IMR-90 (cell line): Measurements from ENCODE around the gene NOX1. TPM values are rescaled to one million over a fixed set of nuclear protein-coding genes. Genes with fewer than 3 reads are reported as not detected.

Experiments used
- ATAC-seq: fragments of 200-7000 bp; cut with Tn5 transposase; 2 replicates; pipeline ENCODE4 v1.9.1; 2020; ENCODE audit warnings: low read depth, mild to moderate bottlenecking, moderate library complexity
- BruUV-seq: library from RNA; stranded (reverse); fragments of 400-500 nt; replicated peaks from 2 replicates; lab custom pipeline; 2021; lab: Mats Ljungman, UMichigan
- CTCF ChIA-PET: fragments of 300-600 bp; formaldehyde crosslinking; extraction: SDS; loops from one replicate; lab custom pipeline; 2021; ENCODE audit warnings: antibody characterized with exemption; lab: Yijun Ruan, JAX
- POLR2A ChIA-PET: fragments of 300-600 bp; sonication (Branson Sonifier 250); formaldehyde crosslinking; loops from one replicate; lab custom pipeline; 2022; ENCODE audit warnings: antibody characterized with exemption; ENCODE audit not compliant: unreplicated experiment; lab: Charles Lee
- DNase-seq: peaks from one replicate; pipeline ENCODE4 v3.0.0; 2013
- H2AFZ ChIP-seq: replicated peaks from 2 replicates; pipeline ENCODE3; 2013; ENCODE audit warnings: low read length, mild to moderate bottlenecking; ENCODE audit not compliant: poor library complexity
- H2AK5ac ChIP-seq: 2 replicates; pipeline ENCODE4 v1.6.1; 2013; ENCODE audit warnings: low read depth, low read length, inconsistent platforms
- H2AK9ac ChIP-seq: replicated peaks from 2 replicates; pipeline ENCODE3; 2013; ENCODE audit warnings: mild to moderate bottlenecking, low read depth, low read length, moderate library complexity; ENCODE audit not compliant: poor library complexity
- H2BK120ac ChIP-seq: 2 replicates; pipeline ENCODE4 v1.6.1; 2013; ENCODE audit warnings: low read depth, low read length, inconsistent platforms
- H2BK15ac ChIP-seq: 3 replicates; pipeline ENCODE4 v1.6.1; 2013; ENCODE audit warnings: low read depth, low read length, inconsistent platforms
- H2BK20ac ChIP-seq: 2 replicates; pipeline ENCODE4 v1.6.1; 2013; ENCODE audit warnings: low read depth, mild to moderate bottlenecking, inconsistent platforms, low read length, moderate library complexity
- H2BK5ac ChIP-seq: 2 replicates; pipeline ENCODE4 v1.6.1; 2013; ENCODE audit warnings: mild to moderate bottlenecking, low read depth, low read length, inconsistent platforms; ENCODE audit not compliant: poor library complexity, severe bottlenecking
- H3K14ac ChIP-seq: replicated peaks from 2 replicates; pipeline ENCODE4 v1.6.1; 2013; ENCODE audit warnings: low read depth, low read length, inconsistent platforms
- H3K18ac ChIP-seq: 2 replicates; pipeline ENCODE4 v1.6.1; 2013; ENCODE audit warnings: low read depth, low read length, control low read depth
- H3K23ac ChIP-seq: 2 replicates; pipeline ENCODE4 v1.6.1; 2013; ENCODE audit warnings: low read depth, low read length, inconsistent platforms
- H3K27ac ChIP-seq: 2 replicates; pipeline ENCODE4 v1.5.1; 2013; ENCODE audit warnings: mild to moderate bottlenecking, control low read depth, low read length; ENCODE audit not compliant: insufficient read depth
- H3K27me3 ChIP-seq: 2 replicates; pipeline ENCODE4 v1.6.1; 2013; ENCODE audit warnings: low read length; ENCODE audit not compliant: control insufficient read depth, insufficient read depth
- H3K36me3 ChIP-seq: 2 replicates; pipeline ENCODE4 v1.6.1; 2013; ENCODE audit warnings: low read length, mixed read lengths; ENCODE audit not compliant: control insufficient read depth, insufficient read depth
- H3K4ac ChIP-seq: 2 replicates; pipeline ENCODE4 v1.6.1; 2013; ENCODE audit warnings: low read depth, low read length, inconsistent platforms
- H3K4me1 ChIP-seq: 2 replicates; pipeline ENCODE4 v1.6.1; 2013; ENCODE audit warnings: low read length, mixed read lengths; ENCODE audit not compliant: control insufficient read depth, insufficient read depth
- H3K4me2 ChIP-seq: 2 replicates; pipeline ENCODE4 v1.6.1; 2013; ENCODE audit warnings: low read depth, mild to moderate bottlenecking, control low read depth, low read length, moderate library complexity
- H3K4me3 ChIP-seq: 2 replicates; pipeline ENCODE4 v1.5.1; 2013; ENCODE audit warnings: low read depth, mild to moderate bottlenecking, control low read depth, low read length, moderate library complexity; ENCODE audit not compliant: insufficient read depth
- H3K56ac ChIP-seq: 2 replicates; pipeline ENCODE4 v1.6.1; 2013; ENCODE audit warnings: low read length, inconsistent platforms; ENCODE audit not compliant: insufficient read depth; ENCODE audit errors: extremely low read depth
- H3K79me1 ChIP-seq, 2 experiments: 2 replicates each; pipeline ENCODE4 v1.6.1; 2013; ENCODE audit warnings: low read length in 2 of 2, inconsistent platforms in 1 of 2, low read depth in 1 of 2
- H3K9ac ChIP-seq: 2 replicates; pipeline ENCODE4 v1.6.1; 2013; ENCODE audit warnings: low read depth, low read length, control low read depth
- H3K9me1 ChIP-seq: 2 replicates; pipeline ENCODE4 v1.6.1; 2013; ENCODE audit warnings: low read length, inconsistent platforms; ENCODE audit not compliant: insufficient read depth
- H3K9me3 ChIP-seq: 2 replicates; pipeline ENCODE4 v1.6.1; 2013; ENCODE audit warnings: low read length; ENCODE audit not compliant: control insufficient read depth, insufficient read depth
- H4K20me1 ChIP-seq: 2 replicates; pipeline ENCODE4 v1.6.1; 2013; ENCODE audit warnings: low read length, inconsistent platforms; ENCODE audit not compliant: insufficient read depth
- H4K5ac ChIP-seq: 2 replicates; pipeline ENCODE4 v1.6.1; 2013; ENCODE audit warnings: mild to moderate bottlenecking, low read depth, low read length, control low read depth
- H4K8ac ChIP-seq, 2 experiments: 2 replicates each; pipeline ENCODE4 v1.6.1; 2013; ENCODE audit warnings: low read depth in 2 of 2, low read length in 2 of 2, control low read depth in 1 of 2, inconsistent platforms in 1 of 2
- H4K91ac ChIP-seq: 2 replicates; pipeline ENCODE4 v1.6.1; 2013; ENCODE audit warnings: low read depth, low read length, inconsistent platforms; ENCODE audit not compliant: insufficient read depth
- BHLHE40 ChIP-seq: fragments of 150-350 bp; IDR thresholded peaks from 2 replicates; pipeline ENCODE4 v1.6.1; 2016; ENCODE audit warnings: mild to moderate bottlenecking, low read depth, low read length
- CEBPB ChIP-seq: IDR thresholded peaks from 2 replicates; pipeline ENCODE4 v1.6.1; 2012; ENCODE audit warnings: low read depth, low read length, improper control_type of control experiment
- CHD1 ChIP-seq: IDR thresholded peaks from 2 replicates; pipeline ENCODE4 v1.6.1; 2012; ENCODE audit warnings: low read depth, low read length, improper control_type of control experiment
- FOS ChIP-seq: fragments of 150-350 bp; IDR thresholded peaks from 2 replicates; pipeline ENCODE4 v1.6.1; 2016; ENCODE audit warnings: low read depth, low read length
- MAFK ChIP-seq: IDR thresholded peaks from 2 replicates; pipeline ENCODE4 v1.6.1; 2012; ENCODE audit warnings: low read depth, low read length, improper control_type of control experiment
- MAZ ChIP-seq: IDR thresholded peaks from 2 replicates; pipeline ENCODE4 v1.6.1; 2012; ENCODE audit warnings: low read depth, mild to moderate bottlenecking, low read length, improper control_type of control experiment, moderate library complexity, borderline replicate concordance
- MXI1 ChIP-seq: IDR thresholded peaks from 2 replicates; pipeline ENCODE4 v1.6.1; 2012; ENCODE audit warnings: low read depth, mild to moderate bottlenecking, low read length, moderate library complexity, borderline replicate concordance
- NFE2L2 ChIP-seq: fragments of 150-350 bp; IDR thresholded peaks from 2 replicates; pipeline ENCODE4 v1.6.1; 2016; ENCODE audit warnings: low read depth, mild to moderate bottlenecking, low read length
- POLR2A ChIP-seq: IDR thresholded peaks from 2 replicates; pipeline ENCODE4 v1.6.1; 2012; ENCODE audit warnings: mild to moderate bottlenecking, low read depth, low read length
- RCOR1 ChIP-seq: IDR thresholded peaks from 2 replicates; pipeline ENCODE4 v1.6.1; 2012; ENCODE audit warnings: mild to moderate bottlenecking, low read length, improper control_type of control experiment; ENCODE audit not compliant: insufficient replicate concordance
- RFX5 ChIP-seq: IDR thresholded peaks from 2 replicates; pipeline ENCODE4 v1.8.0; 2012; ENCODE audit warnings: low read depth, mild to moderate bottlenecking, low read length, moderate library complexity
- SMC3 ChIP-seq: fragments of 150-350 bp; IDR thresholded peaks from 2 replicates; pipeline ENCODE4 v1.6.1; 2016; ENCODE audit warnings: low read depth, mild to moderate bottlenecking, antibody characterized with exemption, low read length, moderate library complexity
- USF2 ChIP-seq: fragments of 150-350 bp; IDR thresholded peaks from 2 replicates; pipeline ENCODE4 v1.6.1; 2017; ENCODE audit warnings: mild to moderate bottlenecking, antibody characterized with exemption, low read length, low read depth
- WGBS, 2 experiments: methylation state at CpG; one replicate each; pipeline versions ENCODE4 v1.1.5 to v1.1.7; 2013; ENCODE audit warnings: missing lambda C conversion rate in 2 of 2; ENCODE audit not compliant: insufficient read length in 1 of 2; ENCODE audit errors: extremely low coverage in 2 of 2; 5-methylcytosine and 5-hydroxymethylcytosine counted together
- dilution Hi-C: fragments of 300-500 bp; cut with HindIII; formaldehyde crosslinking; loops from one replicate; pipeline ENCODE4 v1.14.3; 2018; ENCODE audit warnings: low sequenced_read_pairs; ENCODE audit not compliant: unreplicated experiment
- in situ Hi-C: fragments of 300-500 bp; cut with MboI; formaldehyde crosslinking; loops from 3 replicates; pipeline ENCODE4 v1.14.3; 2019; ENCODE audit warnings: low sequenced_read_pairs, inconsistent platforms, mixed read lengths
- intact Hi-C: fragments of 100-400 bp; cut with micrococcal nuclease; formaldehyde crosslinking; loops from 2 replicates; pipeline ENCODE4 v1.10.0; 2022
- polyA plus RNA-seq, 3 experiments: library from polyadenylated mRNA; depleted of rRNA; stranded (reverse); fragments of >200 nt; gene quantifications; 2 replicates each; pipeline ENCODE4 v1.2.3, GENCODE V29; 2012; ENCODE audit warnings: low replicate concordance in 1 of 3
- total RNA-seq: library from RNA; depleted of rRNA; stranded (reverse); fragments of >200 nt; gene quantifications from 2 replicates; pipeline ENCODE4 v1.2.3, GENCODE V29; 2012
- TF ChIP-seq, protein P1 (sequence below): conservative IDR thresholded peaks from 2 replicates; pipeline ENCODE4 v1.5.1; 2012; ENCODE audit warnings: mild to moderate bottlenecking, low read depth, low read length, improper control_type of control experiment
- TF ChIP-seq, protein P2 (sequence below): fragments of 150-350 bp; IDR thresholded peaks from 2 replicates; pipeline ENCODE4 v1.6.1; 2016; ENCODE audit warnings: low read depth, mild to moderate bottlenecking, low read length, moderate library complexity, borderline replicate concordance

The NOX1 gene
- total and polyA plus RNA-seq, 2 of the 4 experiments (the other 2 are of a cell fraction) = not detected

DNA sequence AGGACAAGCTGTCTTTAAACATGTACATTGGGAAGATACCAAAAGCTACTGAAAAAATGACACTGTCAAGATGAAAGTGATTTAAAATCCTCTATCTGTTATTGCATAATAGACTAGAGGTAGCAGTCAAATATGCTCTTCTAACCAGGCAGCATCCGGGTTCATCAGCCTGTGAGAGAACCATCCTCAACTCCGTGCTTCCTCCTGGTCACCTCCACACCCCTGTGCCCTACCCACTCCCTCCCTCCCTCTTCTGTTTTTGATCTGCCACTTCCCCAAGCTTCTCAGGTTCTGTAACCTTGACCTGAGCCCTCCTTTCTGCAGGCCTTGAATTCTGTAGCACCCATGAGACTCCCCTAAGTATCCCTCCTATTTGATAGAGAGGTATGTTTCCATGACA, 5.9 kb downstream of the NOX1 start:
- H3K18ac ChIP-seq = no peak overlapping the region
- peaks cover 3% of the 10 kb centered on the region; the same call in 1 of the 2 replicates for H3K9me1 ChIP-seq
- H2AK9ac ChIP-seq = no peak overlapping the region
- DNase-seq (no peak), ATAC-seq (no peak)
- no peaks in the 10 kb centered on the region for H3K9me3 ChIP-seq
- H2BK15ac ChIP-seq = no peak overlapping the region
- no peak overlapping the region for H3K14ac ChIP-seq
- no peak overlapping the region for H3K56ac ChIP-seq
- dilution Hi-C loops (no loop called here), intact Hi-C loops (no loop called here), in situ Hi-C loops (no loop called here)
- no peak overlapping the region for H2BK20ac ChIP-seq
- H3K27me3 ChIP-seq = peaks cover 2% of the 10 kb centered on the region
- no peak overlapping the region for H3K4ac ChIP-seq
- H4K5ac ChIP-seq = no peak overlapping the region
- H2AK5ac ChIP-seq = no peak overlapping the region
- BruUV-seq = no TSS peak
- no peak overlapping the region for H3K27ac ChIP-seq
- H3K23ac ChIP-seq = no peak overlapping the region
- 29% methylated on average over 1 of the region's 2 CpGs; no CpG with 5 or more reads in 1 of the 2 experiments for WGBS, 2 experiments
- no peaks in the 10 kb centered on the region for H4K20me1 ChIP-seq
- no peak overlapping the region for H2AFZ ChIP-seq
- H4K8ac ChIP-seq = no peak overlapping the region
- H2BK5ac ChIP-seq = no peak overlapping the region
- H3K4me2 ChIP-seq = no peak overlapping the region
- no peak overlapping the region for H2BK120ac ChIP-seq
- H3K9ac ChIP-seq = no peak overlapping the region
- peaks cover 4% of the 10 kb centered on the region; the same call in 1 of the 2 replicates for H3K4me1 ChIP-seq
- TF ChIP-seq RCOR1 (no peak), FOS (no peak), MAZ (no peak), NFE2L2 (no peak), SMC3 (no peak), POLR2A (no peak), MAFK (no peak), CHD1 (no peak), CEBPB (no peak), BHLHE40 (no peak), MXI1 (no peak), USF2 (no peak), RFX5 (no peak)
- TF ChIP-seq, protein P1, sequence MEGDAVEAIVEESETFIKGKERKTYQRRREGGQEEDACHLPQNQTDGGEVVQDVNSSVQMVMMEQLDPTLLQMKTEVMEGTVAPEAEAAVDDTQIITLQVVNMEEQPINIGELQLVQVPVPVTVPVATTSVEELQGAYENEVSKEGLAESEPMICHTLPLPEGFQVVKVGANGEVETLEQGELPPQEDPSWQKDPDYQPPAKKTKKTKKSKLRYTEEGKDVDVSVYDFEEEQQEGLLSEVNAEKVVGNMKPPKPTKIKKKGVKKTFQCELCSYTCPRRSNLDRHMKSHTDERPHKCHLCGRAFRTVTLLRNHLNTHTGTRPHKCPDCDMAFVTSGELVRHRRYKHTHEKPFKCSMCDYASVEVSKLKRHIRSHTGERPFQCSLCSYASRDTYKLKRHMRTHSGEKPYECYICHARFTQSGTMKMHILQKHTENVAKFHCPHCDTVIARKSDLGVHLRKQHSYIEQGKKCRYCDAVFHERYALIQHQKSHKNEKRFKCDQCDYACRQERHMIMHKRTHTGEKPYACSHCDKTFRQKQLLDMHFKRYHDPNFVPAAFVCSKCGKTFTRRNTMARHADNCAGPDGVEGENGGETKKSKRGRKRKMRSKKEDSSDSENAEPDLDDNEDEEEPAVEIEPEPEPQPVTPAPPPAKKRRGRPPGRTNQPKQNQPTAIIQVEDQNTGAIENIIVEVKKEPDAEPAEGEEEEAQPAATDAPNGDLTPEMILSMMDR = no peak
- TF ChIP-seq, protein P2, sequence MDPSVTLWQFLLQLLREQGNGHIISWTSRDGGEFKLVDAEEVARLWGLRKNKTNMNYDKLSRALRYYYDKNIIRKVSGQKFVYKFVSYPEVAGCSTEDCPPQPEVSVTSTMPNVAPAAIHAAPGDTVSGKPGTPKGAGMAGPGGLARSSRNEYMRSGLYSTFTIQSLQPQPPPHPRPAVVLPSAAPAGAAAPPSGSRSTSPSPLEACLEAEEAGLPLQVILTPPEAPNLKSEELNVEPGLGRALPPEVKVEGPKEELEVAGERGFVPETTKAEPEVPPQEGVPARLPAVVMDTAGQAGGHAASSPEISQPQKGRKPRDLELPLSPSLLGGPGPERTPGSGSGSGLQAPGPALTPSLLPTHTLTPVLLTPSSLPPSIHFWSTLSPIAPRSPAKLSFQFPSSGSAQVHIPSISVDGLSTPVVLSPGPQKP = no peak
- H3K79me1 ChIP-seq = no peaks in the 10 kb centered on the region
- ChIA-PET POLR2A (no interaction called here), CTCF (interaction anchor here (0.6 kb wide), 1 partner anchor 356 kb away, joined by 3 read pairs; no protein-coding TSS in a partner anchor)
- H3K4me3 ChIP-seq = no peak overlapping the region
- H4K91ac ChIP-seq = no peak overlapping the region
- no peaks in the 10 kb centered on the region for H3K36me3 ChIP-seq
